CD4-positive, alpha-beta T cell treated with Interleukin-6 at 100 ng/mL for 8 hours (primary cell): ENCODE measurements around the gene CMIP.

ENCODE experiments used
- DNase-seq: peaks from one replicate; pipeline ENCODE4 v3.0.0-alpha.2; 2020; ENCODE audit warnings: mixed read lengths, low spot score

The CMIP gene

DNA sequence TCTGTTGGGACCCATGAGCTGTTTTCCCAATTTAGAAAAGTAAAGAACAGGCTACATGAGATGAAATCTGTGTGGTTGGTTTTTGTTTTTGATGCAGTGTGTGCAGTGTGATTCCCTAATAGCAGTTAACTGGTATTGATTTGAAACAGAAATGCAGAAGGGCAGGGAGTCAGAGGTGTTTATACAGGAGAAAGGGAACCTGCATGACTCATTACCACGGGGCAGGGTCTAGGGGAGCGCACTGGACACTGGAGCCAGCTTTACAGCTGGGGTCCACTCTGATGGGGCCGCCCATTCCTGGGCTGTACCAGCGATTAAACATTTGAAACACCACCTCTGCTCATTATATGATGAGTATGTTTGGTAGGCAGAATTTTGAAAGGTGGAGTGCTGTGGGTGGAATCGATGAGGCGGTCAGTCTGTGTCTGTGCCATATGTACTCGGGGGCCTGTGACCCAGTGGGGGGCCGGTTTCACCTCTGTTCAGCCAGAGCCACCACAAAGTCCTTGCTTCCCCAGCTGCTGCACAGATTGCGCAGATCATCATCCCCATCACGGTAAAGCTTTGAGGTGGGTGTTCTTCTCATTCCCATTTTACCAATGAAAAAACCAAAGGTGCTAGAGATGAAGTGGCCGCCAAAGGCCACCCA lies 142.5 kb downstream of the CMIP start:
- DNase-seq = no peak

GRCh38 chr16:81587626-81588160 lies 143.1 kb downstream of the CMIP start:
- no peak for DNase-seq

DNA sequence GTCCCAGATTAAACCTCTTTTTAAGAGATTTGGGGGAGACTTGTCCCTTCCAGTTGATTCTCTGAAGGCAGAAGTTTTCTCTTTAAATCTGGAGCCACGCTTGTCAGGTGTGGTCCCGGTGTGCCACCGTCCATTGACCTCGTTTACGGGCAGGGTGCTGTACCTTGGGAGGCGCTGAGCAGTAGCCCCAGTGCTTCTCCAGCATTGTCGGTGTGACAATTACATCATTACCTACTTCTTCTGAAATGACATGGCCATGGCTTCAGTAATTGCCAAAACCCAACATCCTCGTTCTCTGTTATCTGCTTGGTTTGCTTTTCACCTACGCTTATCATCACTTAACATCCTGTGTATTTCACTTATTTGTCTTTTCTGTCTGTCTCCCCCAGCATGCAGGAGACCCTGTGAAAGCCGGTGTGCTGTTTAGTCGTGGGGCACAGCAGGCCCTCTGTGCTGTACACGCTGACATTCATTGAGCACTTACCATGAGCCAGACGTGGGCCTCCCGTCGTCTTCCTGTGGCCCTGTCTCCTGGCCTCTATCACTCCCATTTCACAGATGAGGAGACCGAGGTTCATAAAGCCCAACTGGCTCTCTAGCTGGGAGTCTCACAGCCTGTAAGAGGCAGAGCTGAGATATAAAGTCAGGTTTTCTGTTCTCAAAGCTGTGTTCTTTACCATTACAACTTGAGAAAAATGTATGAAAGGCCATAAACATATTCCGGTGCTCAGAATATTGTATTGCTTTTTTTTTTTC lies 143.9 kb downstream of the CMIP start:
- no peak for DNase-seq

DNA sequence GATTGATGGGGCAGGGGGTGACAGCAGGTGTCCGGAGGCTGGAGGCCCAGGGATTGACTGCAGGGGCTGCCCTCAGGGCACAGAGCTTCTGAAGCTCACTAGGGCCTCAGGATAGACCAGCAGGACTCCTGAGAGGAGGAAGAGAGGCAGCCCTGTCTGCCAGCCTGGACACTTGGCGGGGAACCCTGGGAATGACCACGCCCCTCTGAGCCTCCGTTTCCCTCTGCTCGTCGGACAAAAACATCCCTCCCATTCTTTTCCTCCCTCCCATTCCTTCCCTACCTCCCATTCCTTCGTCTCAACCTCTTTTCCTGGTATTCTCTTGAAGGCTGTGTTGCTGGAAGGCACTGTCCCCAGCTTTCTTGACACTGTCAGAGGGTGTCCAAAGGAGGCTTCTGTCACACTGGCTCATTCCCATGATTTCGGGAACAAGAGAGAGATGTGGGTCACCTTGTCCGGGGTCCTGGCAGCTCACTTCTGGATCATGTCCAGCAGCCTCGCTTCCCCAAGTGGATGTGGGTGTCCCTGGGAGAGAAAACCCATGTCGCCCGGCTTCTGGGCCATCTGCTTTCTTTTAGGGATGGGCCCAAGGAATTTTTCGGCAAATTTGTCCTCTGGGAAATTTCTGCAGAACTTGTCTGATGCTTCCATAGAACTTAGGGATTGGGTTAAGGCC lies 145.5 kb downstream of the CMIP start:
- no peak for DNase-seq

DNA sequence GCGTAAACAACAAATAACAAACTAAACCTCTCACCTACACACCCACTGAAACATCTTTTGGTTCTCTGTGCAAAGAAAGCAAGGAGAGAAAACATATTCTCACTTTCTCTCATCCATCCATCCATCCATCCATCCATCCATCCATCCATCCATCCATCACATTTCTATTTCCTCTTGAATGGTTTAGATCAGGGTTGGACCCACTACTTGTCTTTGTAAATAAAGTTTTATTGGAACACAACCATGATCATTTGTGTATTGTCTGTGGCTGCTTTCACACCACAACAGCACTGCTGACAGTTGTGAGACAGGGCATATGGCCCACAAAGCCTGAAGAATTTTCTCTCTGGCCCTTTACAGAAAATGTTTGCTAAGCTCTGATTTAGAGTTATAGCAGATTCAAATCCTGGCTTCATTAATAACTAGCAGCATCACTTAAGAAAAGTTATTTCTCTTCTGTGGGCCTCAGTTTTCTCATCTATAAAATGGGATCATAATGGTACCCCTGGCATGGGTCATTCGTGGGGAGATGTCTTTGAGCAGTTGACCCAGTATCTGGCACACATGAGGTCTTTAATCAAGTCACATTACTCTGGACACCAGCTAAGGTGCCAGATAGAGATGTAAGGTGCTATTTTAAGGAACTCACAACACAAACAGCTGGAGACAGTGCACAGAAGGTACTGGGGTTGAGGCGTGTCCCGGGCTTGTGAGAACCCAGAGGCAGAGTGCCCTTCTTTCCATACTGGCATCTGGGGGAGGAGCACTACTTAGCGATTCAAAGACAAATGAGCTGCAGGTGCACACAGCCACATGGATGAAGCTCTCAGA lies 146.3 kb downstream of the CMIP start:
- no peak for DNase-seq

DNA sequence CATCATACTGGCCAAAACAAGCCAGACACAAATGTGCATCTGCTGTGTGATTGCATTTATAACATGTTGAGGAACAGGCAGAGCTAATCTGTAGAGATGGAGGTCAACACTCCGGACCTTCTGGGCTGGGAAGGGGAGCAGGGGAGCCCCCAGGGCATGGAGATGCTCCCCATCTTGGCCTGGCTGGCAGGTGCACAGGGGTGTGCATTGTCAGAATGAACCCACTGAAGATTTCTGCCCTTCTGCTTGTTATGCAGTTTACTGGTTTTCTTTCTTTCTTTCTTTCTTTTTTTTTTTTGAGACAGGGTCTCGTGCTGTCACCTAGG lies 146.9 kb downstream of the CMIP start:
- no peak for DNase-seq

GRCh38 chr16:81592353-81592866 lies 147.8 kb downstream of the CMIP start:
- DNase-seq = no peak

DNA sequence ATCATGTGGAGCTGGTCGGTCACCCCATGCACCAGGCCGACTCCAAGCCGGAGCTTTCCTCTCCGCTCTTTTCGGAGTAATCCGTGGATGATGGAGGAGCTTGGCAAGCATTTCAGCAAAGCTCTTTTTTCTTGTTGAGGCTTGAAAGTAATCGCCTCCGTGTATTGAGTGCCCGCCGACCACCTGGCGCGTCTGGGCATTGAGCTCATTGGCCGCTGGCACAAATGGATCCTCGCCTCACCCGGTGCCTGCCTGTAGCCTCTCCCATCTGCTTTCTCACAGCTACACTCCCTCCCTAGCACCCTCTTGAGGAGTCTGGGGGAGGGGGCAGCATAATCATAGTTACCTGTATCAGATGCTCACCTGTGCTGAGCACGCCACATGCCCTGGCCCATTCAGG lies 148.9 kb downstream of the CMIP start:
- DNase-seq = no peak

GRCh38 chr16:81595629-81596292 lies 151.2 kb downstream of the CMIP start:
- DNase-seq = no peak

GRCh38 chr16:81597079-81597658 lies 152.6 kb downstream of the CMIP start:
- no peak for DNase-seq

DNA sequence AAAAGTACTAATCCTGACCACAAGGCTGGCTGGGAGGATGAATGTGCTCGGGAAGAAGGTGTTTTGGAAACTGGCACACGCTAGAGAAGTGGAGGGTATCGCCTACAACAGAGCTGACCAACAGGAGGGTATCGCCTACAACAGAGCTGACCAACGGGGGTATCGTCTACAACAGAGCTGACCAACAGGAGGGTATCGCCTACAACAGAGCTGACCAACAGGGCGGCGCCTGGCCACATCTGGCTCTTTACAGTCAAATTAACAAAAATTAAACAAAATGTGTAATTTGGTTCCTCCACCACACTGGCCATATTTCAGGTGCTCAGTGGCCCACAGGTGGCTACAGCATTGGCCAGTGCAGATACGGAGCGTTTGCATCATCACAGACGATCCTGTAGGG lies 153.5 kb downstream of the CMIP start:
- DNase-seq = no peak

DNA sequence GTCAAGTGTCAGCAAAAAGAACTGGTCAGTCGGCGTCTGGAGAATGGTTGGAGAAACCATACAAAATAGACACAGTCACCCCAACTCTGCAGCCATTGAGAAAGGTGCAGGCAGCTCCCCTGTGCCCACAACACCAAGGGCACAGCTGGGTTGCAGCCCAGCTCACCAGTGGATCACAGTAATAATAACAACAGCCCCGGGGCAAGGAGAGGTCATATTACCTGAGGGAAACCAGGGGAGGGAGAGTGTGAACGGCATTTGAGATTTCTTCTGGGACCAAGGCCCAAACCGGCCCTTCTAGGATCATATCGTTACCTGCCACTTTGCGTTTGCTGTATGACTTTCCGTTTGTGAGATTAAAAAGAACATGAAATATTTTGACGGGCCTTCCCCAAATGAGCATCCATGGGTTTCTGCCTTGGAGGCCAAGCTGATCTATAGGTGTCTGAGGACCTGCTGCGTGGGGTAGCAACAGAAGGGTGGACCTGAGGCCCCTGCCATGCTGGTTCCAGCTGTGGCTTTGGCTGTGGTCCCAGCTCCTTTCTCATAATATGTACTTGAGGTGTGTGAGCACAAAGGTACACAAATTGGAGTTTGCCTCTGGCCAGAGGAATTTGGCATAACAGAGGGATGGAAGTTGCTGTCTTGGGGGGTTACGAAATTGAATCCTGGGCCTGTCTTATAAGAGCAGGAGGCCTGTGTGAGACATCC lies 154.6 kb downstream of the CMIP start:
- no peak for DNase-seq

- DNase-seq = no peak
These were observed 155.7 kb downstream of the CMIP start for GRCh38 chr16:81600275-81600674.

DNA sequence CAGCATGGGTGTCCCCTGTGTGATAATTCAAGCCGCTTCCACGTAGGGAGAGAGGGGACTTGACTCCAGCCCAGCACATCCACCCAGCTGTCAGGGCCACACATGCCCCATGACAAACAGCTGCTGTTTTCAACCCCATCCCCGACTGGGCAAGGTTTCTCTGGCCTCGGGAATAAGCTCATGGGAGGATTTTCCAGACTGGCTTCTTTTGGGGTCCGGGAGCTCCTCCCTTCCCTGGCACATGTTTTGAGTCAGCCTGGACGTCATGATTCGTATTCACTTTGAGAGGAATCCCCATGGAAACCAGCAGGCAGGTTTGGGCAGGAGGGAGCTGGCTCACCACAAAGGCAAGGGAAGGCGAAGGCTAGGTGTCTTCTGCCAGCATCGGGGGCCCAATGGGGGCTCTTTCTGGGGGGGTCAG lies 156.4 kb downstream of the CMIP start:
- DNase-seq = no peak

GRCh38 chr16:81601601-81602255 lies 157.1 kb downstream of the CMIP start:
- DNase-seq = no peak

- DNase-seq = no peak
These were observed 157.7 kb downstream of the CMIP start for GRCh38 chr16:81602256-81602776.

DNA sequence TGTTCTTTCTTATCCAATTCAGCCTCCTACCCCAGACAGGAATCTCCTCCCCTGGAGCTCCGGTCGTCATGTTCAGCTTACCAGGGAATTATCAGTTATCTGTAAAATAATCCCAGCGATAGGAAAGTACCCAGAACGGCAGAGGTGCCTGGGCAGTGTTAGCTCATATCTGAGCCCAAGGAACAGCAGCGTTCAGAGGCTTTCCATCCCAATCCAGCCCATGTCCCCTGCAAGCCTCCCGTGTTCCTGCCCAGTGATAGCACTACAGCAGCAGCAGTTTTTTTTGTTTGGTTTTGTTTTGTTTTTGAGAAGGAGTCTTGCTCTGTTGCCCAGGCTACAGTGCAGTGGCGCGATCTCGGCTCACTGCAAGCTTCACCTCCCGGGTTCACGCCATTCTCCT lies 158.2 kb downstream of the CMIP start:
- no peak for DNase-seq

GRCh38 chr16:81604960-81605383 lies 160.4 kb downstream of the CMIP start:
- DNase-seq = no peak

DNA sequence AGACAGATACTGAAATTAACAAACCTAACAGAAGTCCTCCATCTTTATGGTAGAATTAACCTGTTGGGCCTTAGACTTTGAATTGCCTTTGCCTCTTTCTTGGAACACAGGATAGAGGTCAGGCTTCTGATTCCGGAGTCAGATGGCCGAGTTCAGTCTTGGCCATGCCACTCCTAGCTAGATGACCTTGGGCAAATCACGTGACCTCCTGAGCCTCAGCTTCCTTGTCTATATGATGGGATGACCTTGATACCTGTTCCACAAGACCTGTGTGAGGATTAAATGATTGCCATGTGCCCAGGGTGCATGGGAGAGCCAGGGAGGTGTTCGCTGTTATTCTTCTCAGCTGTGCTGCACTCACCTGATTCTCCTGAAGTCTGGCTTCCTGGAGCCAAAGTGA lies 161.4 kb downstream of the CMIP start:
- no peak for DNase-seq

DNA sequence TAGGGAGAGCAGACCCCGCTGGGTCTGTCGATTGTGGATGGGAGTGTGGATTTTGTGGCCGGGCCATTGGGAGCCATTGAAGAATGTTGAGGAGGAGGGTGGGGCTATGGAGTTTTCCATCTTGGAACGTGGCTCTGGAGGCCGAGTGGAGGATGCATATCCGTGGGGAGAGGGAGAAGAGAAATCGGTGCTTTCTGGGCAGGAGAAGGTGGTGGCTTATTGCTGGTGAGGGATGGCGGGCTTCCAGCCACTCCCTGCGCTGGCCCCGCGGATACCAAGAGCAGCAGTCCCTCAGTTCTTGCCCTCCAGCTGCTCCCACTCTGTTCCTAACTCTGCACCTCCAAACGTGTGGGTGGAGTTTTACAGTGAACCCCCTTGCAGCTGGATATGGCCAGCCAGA lies 162.4 kb downstream of the CMIP start:
- no peak for DNase-seq
